GM12874 (cell line): ENCODE measurements around the gene RCL1.

Source experiments
- TF ChIP-seq, protein P1 (sequence below): IDR thresholded peaks from 2 replicates; pipeline ENCODE4 v1.5.1; 2011; ENCODE audit warnings: low read depth, mild to moderate bottlenecking, control low read depth, low read length, moderate library complexity; ENCODE audit not compliant: insufficient read depth

Gene RCL1

DNA sequence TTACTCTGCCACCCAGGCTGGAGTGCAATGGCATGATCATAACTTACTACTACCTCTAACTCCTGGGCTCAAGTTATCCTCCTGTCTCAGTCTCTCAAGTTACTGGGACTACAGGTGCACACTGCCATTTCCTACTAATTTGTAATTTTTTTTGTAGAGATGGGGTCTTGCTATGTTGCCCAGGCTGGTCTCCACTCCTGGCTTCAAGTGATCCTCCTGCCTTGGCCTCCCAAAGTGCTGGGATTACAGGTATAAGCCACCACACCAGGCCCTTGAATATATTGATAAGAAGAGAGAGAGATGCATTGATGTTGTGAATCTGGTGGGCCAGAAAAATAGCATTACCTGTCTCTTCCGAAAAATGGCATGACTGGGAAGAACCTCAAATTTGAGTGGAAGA is 21.0 kb upstream of the RCL1 start:
- TF ChIP-seq, protein P1, sequence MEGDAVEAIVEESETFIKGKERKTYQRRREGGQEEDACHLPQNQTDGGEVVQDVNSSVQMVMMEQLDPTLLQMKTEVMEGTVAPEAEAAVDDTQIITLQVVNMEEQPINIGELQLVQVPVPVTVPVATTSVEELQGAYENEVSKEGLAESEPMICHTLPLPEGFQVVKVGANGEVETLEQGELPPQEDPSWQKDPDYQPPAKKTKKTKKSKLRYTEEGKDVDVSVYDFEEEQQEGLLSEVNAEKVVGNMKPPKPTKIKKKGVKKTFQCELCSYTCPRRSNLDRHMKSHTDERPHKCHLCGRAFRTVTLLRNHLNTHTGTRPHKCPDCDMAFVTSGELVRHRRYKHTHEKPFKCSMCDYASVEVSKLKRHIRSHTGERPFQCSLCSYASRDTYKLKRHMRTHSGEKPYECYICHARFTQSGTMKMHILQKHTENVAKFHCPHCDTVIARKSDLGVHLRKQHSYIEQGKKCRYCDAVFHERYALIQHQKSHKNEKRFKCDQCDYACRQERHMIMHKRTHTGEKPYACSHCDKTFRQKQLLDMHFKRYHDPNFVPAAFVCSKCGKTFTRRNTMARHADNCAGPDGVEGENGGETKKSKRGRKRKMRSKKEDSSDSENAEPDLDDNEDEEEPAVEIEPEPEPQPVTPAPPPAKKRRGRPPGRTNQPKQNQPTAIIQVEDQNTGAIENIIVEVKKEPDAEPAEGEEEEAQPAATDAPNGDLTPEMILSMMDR, result no peak

DNA sequence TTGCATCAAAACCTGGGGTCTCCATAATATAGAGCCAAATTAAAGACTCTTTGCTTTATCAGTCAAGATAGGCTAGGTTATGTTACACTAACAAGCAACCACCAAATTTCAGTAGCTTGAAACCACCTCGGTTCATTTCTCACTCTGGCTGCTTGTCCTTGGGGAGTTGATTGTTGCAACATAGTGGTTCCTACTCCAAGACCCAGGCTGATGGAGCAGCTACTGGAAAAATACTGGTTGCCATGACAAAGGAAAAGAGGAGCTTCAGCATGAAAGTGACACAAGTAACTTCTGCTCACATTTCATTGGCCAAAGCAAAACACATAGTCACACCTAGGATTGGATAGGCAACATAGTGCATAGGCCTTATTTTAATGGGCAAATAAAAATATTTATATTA is 18.5 kb upstream of the RCL1 start:
- TF ChIP-seq, protein P1, result no peak

DNA sequence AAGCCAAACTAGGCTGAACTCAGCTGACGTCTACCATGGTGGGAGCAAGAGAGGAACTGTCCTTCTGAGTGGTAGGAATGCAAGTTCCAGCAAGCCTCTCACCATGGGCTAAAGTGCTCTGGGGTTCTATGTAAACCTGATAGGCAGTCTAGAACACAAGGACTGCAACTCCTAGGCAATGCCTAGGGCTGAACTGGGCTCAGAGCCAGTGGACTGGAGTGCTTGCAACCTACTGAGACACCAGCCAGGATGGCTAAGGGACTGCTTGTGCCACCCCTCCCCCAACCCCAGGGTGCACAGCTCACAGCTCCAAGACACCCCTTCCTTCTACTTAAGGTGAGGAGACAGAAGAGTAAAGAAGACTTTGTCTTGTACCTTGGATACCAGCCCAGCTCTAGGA is 12.1 kb upstream of the RCL1 start:
- TF ChIP-seq, protein P1, result no peak

DNA sequence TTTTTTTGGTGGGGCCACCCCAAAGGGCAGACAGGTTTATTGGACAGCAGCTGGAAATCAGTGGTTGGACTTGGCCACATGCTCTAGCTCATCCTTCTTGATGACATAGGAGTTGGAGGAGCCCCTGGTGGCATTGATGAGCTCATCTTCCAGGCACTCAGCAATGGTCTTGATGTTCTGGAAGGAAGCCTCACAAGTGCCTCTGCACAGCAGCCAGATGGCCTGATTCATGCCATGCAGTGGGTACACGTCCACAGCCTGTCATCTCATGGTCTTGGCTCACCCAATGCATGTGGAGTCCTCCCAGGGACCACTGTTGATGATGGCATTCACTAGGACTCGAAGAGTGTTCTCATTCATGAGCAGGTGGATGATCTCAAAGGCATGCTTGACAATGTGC is 11.3 kb upstream of the RCL1 start:
- TF ChIP-seq, protein P1, result no peak

DNA sequence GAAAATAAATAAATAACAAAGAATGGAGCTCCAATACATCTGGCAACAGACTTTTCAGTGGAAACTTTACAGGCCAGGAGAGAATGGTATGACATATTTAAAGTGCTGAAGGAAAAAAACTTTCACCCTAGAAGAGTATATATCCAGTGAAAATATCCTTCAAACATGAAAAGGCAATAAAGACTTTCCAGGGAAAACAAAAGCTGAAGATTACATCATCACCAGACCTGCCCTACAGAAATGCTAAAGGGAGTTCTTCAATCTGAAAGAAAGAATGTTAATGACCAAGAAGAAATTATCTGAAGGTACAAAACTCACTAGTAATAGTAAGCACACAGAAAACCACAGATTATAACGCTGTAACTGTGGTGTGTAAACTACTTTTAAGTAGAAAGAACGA is 8.3 kb upstream of the RCL1 start:
- TF ChIP-seq, protein P1, result no peak

DNA sequence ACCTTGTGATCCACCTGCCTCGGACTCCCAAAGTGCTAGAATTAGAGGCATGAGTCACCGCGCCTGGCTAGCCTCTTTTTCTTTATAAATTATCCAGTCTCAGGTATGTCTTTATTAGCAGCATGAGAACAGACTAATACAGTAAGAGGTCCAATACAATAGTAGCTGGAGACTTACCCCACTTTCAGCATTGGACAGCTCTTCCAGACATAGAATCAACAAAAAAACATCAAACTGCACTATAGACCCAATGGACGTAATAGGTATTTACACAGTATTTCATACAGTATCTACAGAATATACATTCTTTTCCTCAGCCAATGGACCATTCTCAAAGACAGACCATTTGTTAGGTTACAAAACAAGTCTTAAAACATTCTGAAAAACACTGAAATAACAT is 6.1 kb upstream of the RCL1 start:
- TF ChIP-seq, protein P1, result no peak

DNA sequence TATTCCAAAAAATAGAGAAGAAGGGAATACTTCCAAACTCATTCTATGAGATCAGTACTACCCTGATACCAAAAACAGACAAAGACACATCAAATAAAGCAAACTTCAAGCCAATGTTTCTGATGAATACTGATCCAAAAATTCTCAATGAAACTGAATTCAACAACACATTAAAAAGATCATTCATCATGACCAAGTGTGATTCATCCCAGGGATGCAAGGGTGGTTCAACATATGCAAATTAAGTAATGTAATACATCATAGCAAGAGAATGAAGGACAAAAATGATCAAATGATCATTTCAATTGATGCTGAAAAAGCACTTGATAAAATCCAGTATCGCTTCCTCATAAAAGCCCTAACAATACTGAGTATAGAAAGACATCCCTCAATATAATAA is 4.9 kb upstream of the RCL1 start:
- TF ChIP-seq, protein P1, result no peak

DNA sequence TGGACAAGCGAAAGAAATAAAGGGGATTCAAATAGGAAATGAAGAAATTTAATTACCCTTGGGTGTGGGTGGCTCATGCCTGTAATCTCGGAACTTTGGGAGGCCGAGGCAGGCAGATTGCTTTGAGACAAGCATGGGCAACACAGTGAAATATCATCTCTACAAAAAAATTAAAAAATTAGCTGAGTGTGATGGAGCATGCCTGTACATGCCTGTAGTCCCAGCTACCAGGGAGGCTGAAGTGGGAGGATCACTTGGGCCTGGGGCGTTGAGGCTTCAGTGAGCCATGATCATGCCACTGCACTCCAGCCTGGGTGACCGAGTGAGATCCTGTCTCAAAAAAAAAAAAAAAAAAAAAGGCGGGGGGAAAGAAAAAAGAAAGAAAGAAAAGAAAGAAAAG is 4.0 kb upstream of the RCL1 start:
- TF ChIP-seq, protein P1, result no peak
